GM18508 (cell line): ENCODE measurements around the gene CHRNE.
"Not testable (repeated sequence)": the region's sequence is repeated elsewhere in the genome, so short reads cannot be mapped to it uniquely, and the experiment has no call there.

Source experiments
- ATAC-seq: cut with Tn5 transposase; IDR thresholded peaks from one replicate; pipeline ENCODE4 v1.9.1; 2021; ENCODE audit warnings: moderate number of reproducible peaks; ENCODE audit not compliant: insufficient read depth, unreplicated experiment

CHRNE gene

GRCh38 chr17:4892499-4893221, 10.2 kb downstream of the CHRNE start:
- ATAC-seq: no peak

GRCh38 chr17:4891411-4892410, 11.2 kb downstream of the CHRNE start:
- ATAC-seq: no peak

- no peak for ATAC-seq
Measured at GRCh38 chr17:4887581-4887980, 15.3 kb downstream of the CHRNE start.

GRCh38 chr17:4886830-4887229, 16.1 kb downstream of the CHRNE start:
- ATAC-seq: no peak

- no peak for ATAC-seq
Measured at GRCh38 chr17:4884489-4884888, 18.4 kb downstream of the CHRNE start.

- ATAC-seq: no peak
Measured at GRCh38 chr17:4881761-4882555, 20.9 kb downstream of the CHRNE start.

GRCh38 chr17:4880857-4881256, 22.0 kb downstream of the CHRNE start:
- no peak for ATAC-seq

GRCh38 chr17:4879601-4880000, 23.3 kb downstream of the CHRNE start:
- no peak for ATAC-seq

GRCh38 chr17:4877089-4877488, 25.8 kb downstream of the CHRNE start:
- no peak for ATAC-seq

GRCh38 chr17:4872786-4873185, 30.1 kb downstream of the CHRNE start:
- no peak for ATAC-seq

GRCh38 chr17:4870855-4871254, 32.0 kb downstream of the CHRNE start:
- no peak for ATAC-seq

GRCh38 chr17:4869058-4869998, 33.6 kb downstream of the CHRNE start:
- not testable (repeated sequence) for ATAC-seq

- ATAC-seq: not testable (repeated sequence)
Measured at GRCh38 chr17:4867535-4867934, 35.4 kb downstream of the CHRNE start.

- no peak for ATAC-seq
Measured at GRCh38 chr17:4863321-4863720, 39.6 kb downstream of the CHRNE start.

- ATAC-seq: no peak
Measured at GRCh38 chr17:4862720-4863119, 40.2 kb downstream of the CHRNE start.

- no peak for ATAC-seq
Measured at GRCh38 chr17:4861052-4861451, 41.8 kb downstream of the CHRNE start.

GRCh38 chr17:4860651-4861050, 42.2 kb downstream of the CHRNE start:
- no peak for ATAC-seq

- no peak for ATAC-seq
Measured at GRCh38 chr17:4859816-4860625, 42.9 kb downstream of the CHRNE start.

GRCh38 chr17:4858882-4859260, 44.0 kb downstream of the CHRNE start:
- no peak for ATAC-seq
